H1 (cell line): ENCODE measurements around the gene CALD1. TPM values are rescaled to one million over a fixed set of nuclear protein-coding genes. Genes with fewer than 3 reads are reported as not detected.

Source experiments
- CTCF ChIA-PET: fragments of 300-600 bp; sonication (Branson Sonifier 250); formaldehyde crosslinking; loops from one replicate; lab custom pipeline; 2021; ENCODE audit not compliant: partially characterized antibody; lab: Charles Lee
- POLR2A ChIA-PET: fragments of 300-600 bp; sonication (Branson Sonifier 250); formaldehyde crosslinking; loops from one replicate; lab custom pipeline; 2021; ENCODE audit warnings: inconsistent platforms; ENCODE audit not compliant: partially characterized antibody; lab: Charles Lee
- DNase-seq, 2 experiments: peaks; one replicate each; pipeline versions ENCODE4 v3.0.0 to v3.0.0-alpha.2; 2010 to 2022; ENCODE audit warnings: low spot score in 2 of 2, low read depth in 1 of 2, mixed read lengths in 1 of 2
- FAIRE-seq: peaks from 2 replicates; lab custom pipeline; 2011; peaks lifted over from hg19 to GRCh38; lab: Jason Lieb, UNC
- H2AFZ ChIP-seq: 2 replicates; pipeline ENCODE4 v1.8.1; 2012; ENCODE audit warnings: low read length, inconsistent platforms
- H2AK5ac ChIP-seq: 2 replicates; pipeline ENCODE4 v1.6.1; 2013; ENCODE audit warnings: low read depth, low read length
- H2BK120ac ChIP-seq: replicated peaks from 2 replicates; pipeline ENCODE3; 2013; ENCODE audit warnings: low read depth, low read length, inconsistent platforms
- H2BK12ac ChIP-seq: 2 replicates; pipeline ENCODE4 v1.6.1; 2013; ENCODE audit warnings: low read depth, low read length
- H2BK15ac ChIP-seq: 2 replicates; pipeline ENCODE4 v1.6.1; 2013; ENCODE audit warnings: low read length
- H2BK20ac ChIP-seq: 2 replicates; pipeline ENCODE4 v1.6.1; 2013; ENCODE audit warnings: low read length
- H2BK5ac ChIP-seq: 2 replicates; pipeline ENCODE4 v1.6.1; 2013; ENCODE audit warnings: low read depth, low read length
- H3K14ac ChIP-seq: 2 replicates; pipeline ENCODE4 v1.6.1; 2013; ENCODE audit warnings: inconsistent platforms; ENCODE audit not compliant: insufficient read length
- H3K18ac ChIP-seq: 2 replicates; pipeline ENCODE4 v1.6.1; 2013; ENCODE audit warnings: low read length; ENCODE audit errors: extremely low read depth
- H3K23ac ChIP-seq: 2 replicates; pipeline ENCODE4 v1.6.1; 2013; ENCODE audit warnings: inconsistent platforms; ENCODE audit not compliant: insufficient read length
- H3K23me2 ChIP-seq: 2 replicates; pipeline ENCODE4 v1.6.1; 2013; ENCODE audit warnings: low read depth, low read length
- H3K27ac ChIP-seq: 2 replicates; pipeline ENCODE4 v1.6.1; 2011; ENCODE audit warnings: low read depth, low read length, inconsistent platforms
- H3K27me3 ChIP-seq, 4 experiments: replicated peaks in 1 of 4; 1 replicate in 1 of 4; 2 replicates in 3 of 4; pipeline versions ENCODE4 v1.6.1 to v1.8.1; 2011 to 2013; ENCODE audit warnings: low read length in 3 of 4, mild to moderate bottlenecking in 3 of 4, inconsistent platforms in 2 of 4, mixed read lengths in 2 of 4, moderate library complexity in 1 of 4; ENCODE audit not compliant: control insufficient read depth in 3 of 4, insufficient read depth in 3 of 4; ENCODE audit errors: extremely low read depth in 1 of 4
- H3K36me3 ChIP-seq, 4 experiments: 2 replicates each; pipeline versions ENCODE4 v1.6.1 to v1.8.1; 2011 to 2013; ENCODE audit warnings: mild to moderate bottlenecking in 4 of 4, low read length in 3 of 4, moderate library complexity in 2 of 4, control low read depth in 1 of 4, inconsistent platforms in 1 of 4; ENCODE audit not compliant: insufficient read depth in 4 of 4, control insufficient read depth in 2 of 4
- H3K4ac ChIP-seq: replicated peaks from 2 replicates; pipeline ENCODE3; 2013; ENCODE audit warnings: low read length, low read depth, mixed read lengths, inconsistent platforms; ENCODE audit not compliant: insufficient read length
- H3K4me1 ChIP-seq, 4 experiments: replicated peaks in 1 of 4; 1 replicate in 1 of 4; 2 replicates in 3 of 4; pipeline versions ENCODE4 v1.6.1 to v1.8.1; 2011 to 2013; ENCODE audit warnings: low read length in 3 of 4, inconsistent platforms in 2 of 4, mixed read lengths in 1 of 4; ENCODE audit not compliant: insufficient read depth in 4 of 4, control insufficient read depth in 3 of 4
- H3K4me2 ChIP-seq, 2 experiments: 2 replicates each; pipeline versions ENCODE4 v1.6.1 to v1.8.1; 2011 to 2013; ENCODE audit warnings: low read depth in 2 of 2, low read length in 2 of 2, control low read depth in 1 of 2, inconsistent platforms in 1 of 2, mild to moderate bottlenecking in 1 of 2; ENCODE audit not compliant: insufficient read depth in 1 of 2
- H3K4me3 ChIP-seq, 4 experiments: fragments of 200-600, 300-600 bp in 1 of 4; sonication (generic), shearing (Covaris generic), sonication (Bioruptor Twin) in 1 of 4; 2 replicates each; pipeline versions ENCODE4 v1.5.1 to v1.8.1; 2011 to 2016; ENCODE audit warnings: low read length in 4 of 4, low read depth in 3 of 4, control low read depth in 2 of 4, inconsistent platforms in 2 of 4, mild to moderate bottlenecking in 2 of 4, mixed read lengths in 1 of 4, moderate library complexity in 1 of 4; ENCODE audit not compliant: insufficient read depth in 2 of 4; ENCODE audit errors: extremely low read depth in 1 of 4
- H3K56ac ChIP-seq: replicated peaks from 2 replicates; pipeline ENCODE3; 2013; ENCODE audit warnings: low read depth, mild to moderate bottlenecking, mixed read lengths, low read length, inconsistent platforms; ENCODE audit not compliant: insufficient read length
- H3K79me1 ChIP-seq: 2 replicates; pipeline ENCODE4 v1.6.1; 2013; ENCODE audit warnings: low read depth, low read length, control low read depth
- H3K79me2 ChIP-seq, 2 experiments: 2 replicates each; pipeline versions ENCODE4 v1.6.1 to v1.8.1; 2012 to 2013; ENCODE audit warnings: low read length in 2 of 2, mild to moderate bottlenecking in 2 of 2, inconsistent platforms in 1 of 2; ENCODE audit not compliant: insufficient read depth in 2 of 2, control insufficient read depth in 1 of 2
- H3K9ac ChIP-seq, 4 experiments: replicated peaks in 1 of 4; 1 replicate in 1 of 4; 2 replicates in 3 of 4; pipeline versions ENCODE4 v1.6.1 to v1.8.1; 2011 to 2013; ENCODE audit warnings: low read depth in 3 of 4, low read length in 3 of 4, control low read depth in 2 of 4, mild to moderate bottlenecking in 2 of 4, moderate library complexity in 2 of 4, inconsistent platforms in 1 of 4; ENCODE audit errors: extremely low read depth in 1 of 4
- H3K9me3 ChIP-seq, 2 experiments: 2 replicates each; pipeline versions ENCODE4 v1.6.1 to v1.8.1; 2012 to 2013; ENCODE audit warnings: mild to moderate bottlenecking in 2 of 2, moderate library complexity in 2 of 2, control low read depth in 1 of 2, inconsistent platforms in 1 of 2, low read depth in 1 of 2, low read length in 1 of 2, mixed read lengths in 1 of 2; ENCODE audit not compliant: insufficient read depth in 2 of 2
- H4K20me1 ChIP-seq, 2 experiments: replicated peaks in 1 of 2; 2 replicates each; pipeline versions ENCODE3 to v1.8.1; 2011 to 2013; ENCODE audit warnings: inconsistent platforms in 2 of 2, low read length in 2 of 2, mild to moderate bottlenecking in 1 of 2; ENCODE audit not compliant: insufficient read depth in 2 of 2, control insufficient read depth in 1 of 2
- H4K5ac ChIP-seq: 2 replicates; pipeline ENCODE4 v1.6.1; 2013; ENCODE audit warnings: low read length, low read depth, mixed read lengths, inconsistent platforms; ENCODE audit not compliant: insufficient read length
- H4K8ac ChIP-seq: 2 replicates; pipeline ENCODE4 v1.8.0; 2013; ENCODE audit warnings: mild to moderate bottlenecking, moderate library complexity, low read length, inconsistent platforms; ENCODE audit not compliant: insufficient read depth; ENCODE audit errors: extremely low read depth
- H4K91ac ChIP-seq: replicated peaks from 2 replicates; pipeline ENCODE3; 2013; ENCODE audit warnings: low read length, mixed read lengths, inconsistent platforms; ENCODE audit not compliant: insufficient read length
- CHD1 ChIP-seq: IDR thresholded peaks from 2 replicates; pipeline ENCODE4 v1.6.1; 2012; ENCODE audit warnings: low read depth, low read length, improper control_type of control experiment
- CREB1 ChIP-seq: IDR thresholded peaks from 2 replicates; pipeline ENCODE4 v1.6.1; 2012; ENCODE audit warnings: inconsistent platforms
- KDM1A ChIP-seq: fragments of 200-600, 300-600 bp; sonication (generic); IDR thresholded peaks from 2 replicates; pipeline ENCODE4 v1.7.1; 2016; ENCODE audit warnings: mild to moderate bottlenecking, low read length, borderline replicate concordance
- KDM4A ChIP-seq: IDR thresholded peaks from one replicate; pipeline ENCODE4 v1.7.1; 2012; ENCODE audit warnings: low read depth, mild to moderate bottlenecking, moderate library complexity, low read length, inconsistent platforms; ENCODE audit not compliant: severe bottlenecking
- POLR2A ChIP-seq, 2 experiments: IDR thresholded peaks; 1 replicate in 1 of 2; 2 replicates in 1 of 2; pipeline ENCODE4 v1.6.1; 2011; ENCODE audit warnings: low read depth in 2 of 2, low read length in 2 of 2, mild to moderate bottlenecking in 2 of 2; ENCODE audit errors: control extremely low read depth in 1 of 2
- RAD21 ChIP-seq, 2 experiments: IDR thresholded peaks in 1 of 2; conservative IDR thresholded peaks in 1 of 2; 2 replicates each; pipeline ENCODE4 v1.6.1; 2011; ENCODE audit warnings: low read depth in 2 of 2, low read length in 2 of 2, improper control_type of control experiment in 1 of 2, inconsistent platforms in 1 of 2, mild to moderate bottlenecking in 1 of 2, moderate library complexity in 1 of 2
- RNF2 ChIP-seq: fragments of 200-900, 300-1000 bp; sonication (generic); IDR thresholded peaks from 2 replicates; pipeline ENCODE4 v1.7.1; 2016; ENCODE audit warnings: borderline replicate concordance, low read depth, mild to moderate bottlenecking, antibody characterized with exemption, low read length; ENCODE audit not compliant: poor library complexity, severe bottlenecking; ENCODE audit errors: missing control alignments
- SIX5 ChIP-seq: IDR thresholded peaks from 2 replicates; pipeline ENCODE4 v1.6.1; 2011; ENCODE audit warnings: mild to moderate bottlenecking, low read depth, low read length
- SP2 ChIP-seq: IDR thresholded peaks from 2 replicates; pipeline ENCODE4 v1.6.1; 2012; ENCODE audit warnings: mild to moderate bottlenecking, low read length, inconsistent platforms
- SRF ChIP-seq: IDR thresholded peaks from 2 replicates; pipeline ENCODE4 v1.6.1; 2011; ENCODE audit warnings: mild to moderate bottlenecking, low read depth, low read length, moderate library complexity
- USF2 ChIP-seq: IDR thresholded peaks from 2 replicates; pipeline ENCODE4 v1.6.1; 2011; ENCODE audit warnings: low read length, improper control_type of control experiment
- WGBS, 2 experiments: shearing (Covaris generic) in 1 of 2; methylation state at CpG; one replicate each; pipeline versions ENCODE4 v1.1.6 to v1.1.7; 2013 to 2015; ENCODE audit warnings: low lambda C conversion rate in 2 of 2, mixed read lengths in 2 of 2, inconsistent platforms in 1 of 2, low coverage in 1 of 2, missing lambda C conversion rate in 1 of 2; ENCODE audit not compliant: insufficient replicate concordance in 2 of 2, insufficient coverage in 1 of 2, insufficient read length in 1 of 2; ENCODE audit errors: extremely low coverage in 1 of 2, missing lambda C conversion rate in 1 of 2; 5-methylcytosine and 5-hydroxymethylcytosine counted together
- polyA plus RNA-seq, 7 experiments: library from polyadenylated mRNA; depleted of rRNA in 3 of 7; stranded (reverse) in 5 of 7; unstranded in 2 of 7; fragments of >200 nt in 5 of 7; fragments of 200-250 nt in 2 of 7; gene quantifications; 1 replicate in 5 of 7; 2 replicates in 1 of 7; 4 replicates in 1 of 7; pipeline versions ENCODE4 v1.2.1 to v1.2.3, GENCODE V29; 2011 to 2013; ENCODE audit warnings: missing spikeins in 2 of 7, mixed read lengths in 2 of 7
- total RNA-seq: library from RNA; stranded (reverse); fragmentation: NEBNext Ultra II Directional; extraction: Animal tissue kit (Norgen Biotek cat#: 25700); gene quantifications from 2 replicates; pipeline ENCODE4 v1.2.1, GENCODE V29; 2021

CALD1 gene
- total and polyA plus RNA-seq, 2 of the 8 experiments (the other 6 are each of a cell fraction or from before 2014, with no cell fraction given) = 34.3 to 177 TPM

GRCh38 chr7:134789967-134790685 is 10.7 kb downstream of the CALD1 start:
- Histone ChIP-seq H3K23ac (no peak overlapping the region), H3K79me2 (peaks cover 0 to 38% of the 10 kb centered on the region in 2 experiments; a peak in 2 of 4 replicates), H3K18ac (no peak overlapping the region), H4K91ac (no peak overlapping the region), H2AK5ac (no peak overlapping the region), H3K79me1 (peaks cover 3% of the 10 kb centered on the region; the same call in 1 of the 2 replicates), H4K8ac (no peak overlapping the region), H4K5ac (no peak overlapping the region), H2BK15ac (no peak overlapping the region), H3K4me2 (0 out of 4 replicates have a peak overlapping the region, but pooled peaks of 1 of the 2 experiments have one; percentile 18), H4K20me1 (no peaks in the 10 kb centered on the region), H2BK20ac (no peak overlapping the region), H3K4me3 (no peak overlapping the region), H2BK5ac (no peak overlapping the region), H2AFZ (no peak overlapping the region), H3K56ac (no peak overlapping the region)
- CTCF ChIA-PET = interaction anchor here (0.8 to 1.8 kb wide), 11 partner anchors 9 to 196 kb away, joined by 3 to 8 read pairs (median 3); partner anchors contain the start of gene AGBL3
- 91% methylated on average over 2 of the region's 2 CpGs; no CpG with 5 or more reads in 1 of the 2 experiments for WGBS, 2 experiments
- TF ChIP-seq CHD1 = no peak
- TF ChIP-seq CREB1 = no peak
- no peak for TF ChIP-seq RNF2
- TF ChIP-seq SP2 = no peak
- no peak for TF ChIP-seq RAD21 (IDR thresholded peaks at IDR 0.05 in 1 of 2, conservative IDR thresholded peaks at IDR 0.05 in 1 of 2; ENCODE audit: low read depth in 2 of 2, low read length in 2 of 2)
- TF ChIP-seq SIX5 = no peak
- no peak for TF ChIP-seq KDM4A
- TF ChIP-seq KDM1A = no peak
- TF ChIP-seq USF2 = no peak
- TF ChIP-seq SRF = peak; percentile 74
- peak in 1 of 2 experiments; percentile 52; a peak in 1 of 3 replicates for TF ChIP-seq POLR2A (IDR thresholded peaks at IDR 0.05; ENCODE audit: control extremely low read depth in 1 of 2, low read depth in 2 of 2, low read length in 2 of 2)
- TF ChIP-seq, all 59 proteins: peak for 2
- DNase-seq = no peak
- Histone ChIP-seq H2BK12ac (no peak overlapping the region), H3K9ac (no peak overlapping the region), H3K9me3 (no peaks in the 10 kb centered on the region), H3K4ac (no peak overlapping the region), H3K4me1 (peaks cover 0 to 5% (median 3%) of the 10 kb centered on the region in 4 experiments; a peak in 4 of 7 replicates), H3K27me3 (no peaks in the 10 kb centered on the region), H3K23me2 (no peaks in the 10 kb centered on the region), H3K14ac (no peak overlapping the region), H2BK120ac (no peak overlapping the region), H3K27ac (no peak overlapping the region), H3K36me3 (no peaks in the 10 kb centered on the region)
- no peak for FAIRE-seq
- POLR2A ChIA-PET = interaction anchor here (1.0 to 2.9 kb wide), 5 partner anchors 10 to 35 kb away, joined by 3 to 14 read pairs (median 4); partner anchors contain the start of gene CALD1
